Measurements from ENCODE around the gene ATL2. TPM values are rescaled to one million over a fixed set of nuclear protein-coding genes. Genes with fewer than 3 reads are reported as not detected.

ATL2 gene
- total RNA-seq = 26.7 and 33.7 TPM in 2 replicates

GRCh38 chr2:38377050-38377828 lies at the start of gene ATL2:
Gene ATL2, minus strand, starts transcription at chr2:38377273. Its CDS starts 13 bp downstream, at chr2:38377260.

Other genes with a start within 250 kb of the ATL2 start
- 15.9 and 18.4 TPM in 2 replicates for gene HNRNPLL, start 225.7 kb upstream of the ATL2 start, total RNA-seq

Measured in cardiac ventricle fibroblast (primary cell).